ENCODE measurements around the gene PNMA6E.

DNA sequence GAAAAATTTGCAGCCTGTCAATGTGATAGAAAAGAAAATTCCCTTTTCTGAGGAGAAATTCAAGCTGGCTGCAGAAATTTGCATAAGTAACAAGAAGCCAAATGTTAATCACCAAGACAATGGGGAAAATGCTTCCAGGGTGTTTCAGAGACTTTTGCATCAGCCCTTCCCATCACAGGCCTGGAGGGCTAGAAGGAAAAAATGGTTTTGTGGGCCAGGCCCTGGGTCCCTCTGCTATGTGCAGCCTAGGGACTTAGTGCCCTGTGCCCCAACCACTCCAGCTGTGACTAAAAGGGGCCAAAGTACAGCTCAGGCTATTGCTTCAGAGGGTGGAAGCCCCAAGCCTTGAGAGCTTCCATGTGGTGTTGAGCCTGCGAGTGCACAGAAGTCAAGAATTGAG is 43.3 kb downstream of the PNMA6E start:
- TF ChIP-seq, protein P1, sequence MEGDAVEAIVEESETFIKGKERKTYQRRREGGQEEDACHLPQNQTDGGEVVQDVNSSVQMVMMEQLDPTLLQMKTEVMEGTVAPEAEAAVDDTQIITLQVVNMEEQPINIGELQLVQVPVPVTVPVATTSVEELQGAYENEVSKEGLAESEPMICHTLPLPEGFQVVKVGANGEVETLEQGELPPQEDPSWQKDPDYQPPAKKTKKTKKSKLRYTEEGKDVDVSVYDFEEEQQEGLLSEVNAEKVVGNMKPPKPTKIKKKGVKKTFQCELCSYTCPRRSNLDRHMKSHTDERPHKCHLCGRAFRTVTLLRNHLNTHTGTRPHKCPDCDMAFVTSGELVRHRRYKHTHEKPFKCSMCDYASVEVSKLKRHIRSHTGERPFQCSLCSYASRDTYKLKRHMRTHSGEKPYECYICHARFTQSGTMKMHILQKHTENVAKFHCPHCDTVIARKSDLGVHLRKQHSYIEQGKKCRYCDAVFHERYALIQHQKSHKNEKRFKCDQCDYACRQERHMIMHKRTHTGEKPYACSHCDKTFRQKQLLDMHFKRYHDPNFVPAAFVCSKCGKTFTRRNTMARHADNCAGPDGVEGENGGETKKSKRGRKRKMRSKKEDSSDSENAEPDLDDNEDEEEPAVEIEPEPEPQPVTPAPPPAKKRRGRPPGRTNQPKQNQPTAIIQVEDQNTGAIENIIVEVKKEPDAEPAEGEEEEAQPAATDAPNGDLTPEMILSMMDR (IDR thresholded peaks at IDR 0.05): no peak
- no peak for TF ChIP-seq EZH2 (IDR thresholded peaks at IDR 0.05; ENCODE audit: borderline replicate concordance, insufficient read depth, low read depth, low read length, poor library complexity, severe bottlenecking)

All from B cell (primary cell).